Liver (tissue), 9 donors: ENCODE measurements around the gene ARID5A. TPM values are rescaled to one million over a fixed set of nuclear protein-coding genes. Genes with fewer than 3 reads are reported as not detected.

Experiments used
- DNase-seq: peaks from one replicate; pipeline ENCODE4 v3.0.0-alpha.2; 2017; ENCODE audit warnings: low spot score
- H3K27ac ChIP-seq, 2 donors: one replicate each; pipeline ENCODE4 v1.7.0; 2013; ENCODE audit warnings: inconsistent platforms in 2 of 2, low read length in 2 of 2, control low read depth in 1 of 2, low read depth in 1 of 2, mild to moderate bottlenecking in 1 of 2
- H3K27me3 ChIP-seq, 4 donors: one replicate each; pipeline versions ENCODE4 v1.6.1 to v1.7.0; 2013; ENCODE audit warnings: low read length in 3 of 4, inconsistent platforms in 1 of 4, mild to moderate bottlenecking in 1 of 4, moderate library complexity in 1 of 4; ENCODE audit not compliant: control insufficient read depth in 4 of 4, insufficient read depth in 4 of 4
- H3K36me3 ChIP-seq, 4 donors: one replicate each; pipeline versions ENCODE4 v1.6.1 to v1.7.0; 2013; ENCODE audit warnings: low read length in 3 of 4, mild to moderate bottlenecking in 3 of 4, low read depth in 1 of 4, moderate library complexity in 1 of 4; ENCODE audit not compliant: control insufficient read depth in 4 of 4, insufficient read depth in 3 of 4
- H3K4me1 ChIP-seq, 4 donors: one replicate each; pipeline versions ENCODE4 v1.6.1 to v1.7.0; 2013; ENCODE audit warnings: low read length in 3 of 4, mild to moderate bottlenecking in 3 of 4, moderate library complexity in 1 of 4; ENCODE audit not compliant: control insufficient read depth in 4 of 4, insufficient read depth in 4 of 4
- H3K4me3 ChIP-seq, 3 donors: one replicate each; pipeline versions ENCODE4 v1.6.1 to v1.7.0; 2013; ENCODE audit warnings: low read length in 3 of 3, control low read depth in 1 of 3, low read depth in 1 of 3, mild to moderate bottlenecking in 1 of 3
- H3K9ac ChIP-seq, 2 donors: one replicate each; pipeline ENCODE4 v1.7.0; 2013; ENCODE audit warnings: low read length in 2 of 2, mild to moderate bottlenecking in 2 of 2, moderate library complexity in 2 of 2, control low read depth in 1 of 2, low read depth in 1 of 2
- H3K9me3 ChIP-seq, 4 donors: one replicate each; pipeline versions ENCODE4 v1.6.1 to v1.7.0; 2013; ENCODE audit warnings: low read length in 3 of 4; ENCODE audit not compliant: control insufficient read depth in 4 of 4
- ATF3 ChIP-seq: IDR thresholded peaks from 2 replicates; pipeline ENCODE4 v1.6.1; 2016; ENCODE audit warnings: antibody characterized with exemption
- CTCF ChIP-seq: fragments of 150-350 bp; IDR thresholded peaks from 2 replicates; pipeline ENCODE4 v1.5.1; 2017; ENCODE audit warnings: improper control_type of control experiment, low read depth, low read length; ENCODE audit not compliant: missing input control
- EGR1 ChIP-seq, 2 donors: IDR thresholded peaks; 2 replicates each; pipeline ENCODE4 v1.6.1; 2016 to 2018; ENCODE audit warnings: antibody characterized with exemption in 2 of 2, low read depth in 2 of 2
- FOXA1 ChIP-seq: IDR thresholded peaks from 2 replicates; pipeline ENCODE4 v1.6.1; 2016; ENCODE audit warnings: antibody characterized with exemption
- FOXA2 ChIP-seq: IDR thresholded peaks from 2 replicates; pipeline ENCODE4 v1.6.1; 2016; ENCODE audit warnings: antibody characterized with exemption
- GABPA ChIP-seq, 2 donors: IDR thresholded peaks in 1 of 2; conservative IDR thresholded peaks in 1 of 2; 2 replicates each; pipeline ENCODE4 v1.6.1; 2016; ENCODE audit warnings: antibody characterized with exemption in 2 of 2, mild to moderate bottlenecking in 1 of 2, moderate library complexity in 1 of 2
- HNF4A ChIP-seq, 2 donors: conservative IDR thresholded peaks; 2 replicates each; pipeline ENCODE4 v1.6.1; 2016; ENCODE audit warnings: antibody characterized with exemption in 2 of 2, mild to moderate bottlenecking in 2 of 2
- HNF4G ChIP-seq: IDR thresholded peaks from 2 replicates; pipeline ENCODE4 v1.6.1; 2016; ENCODE audit warnings: antibody characterized with exemption
- JUND ChIP-seq, 2 donors: IDR thresholded peaks; 2 replicates each; pipeline ENCODE4 v1.6.1; 2016; ENCODE audit warnings: antibody characterized with exemption in 2 of 2
- MAX ChIP-seq: IDR thresholded peaks from 2 replicates; pipeline ENCODE4 v1.6.1; 2016; ENCODE audit warnings: antibody characterized with exemption
- NR2F2 ChIP-seq: IDR thresholded peaks from 2 replicates; pipeline ENCODE4 v1.6.1; 2016; ENCODE audit warnings: antibody characterized with exemption
- RAD21 ChIP-seq, 2 donors: IDR thresholded peaks; 2 replicates each; pipeline ENCODE4 v1.6.1; 2016; ENCODE audit warnings: antibody characterized with exemption in 2 of 2, mild to moderate bottlenecking in 2 of 2
- REST ChIP-seq: IDR thresholded peaks from 2 replicates; pipeline ENCODE4 v1.6.1; 2016; ENCODE audit warnings: antibody characterized with exemption, mild to moderate bottlenecking
- RXRA ChIP-seq, 2 donors: IDR thresholded peaks; 2 replicates each; pipeline ENCODE4 v1.6.1; 2017 to 2018; ENCODE audit warnings: antibody characterized with exemption in 2 of 2, mild to moderate bottlenecking in 1 of 2
- SP1 ChIP-seq: IDR thresholded peaks from 2 replicates; pipeline ENCODE4 v1.6.1; 2018; ENCODE audit warnings: antibody characterized with exemption, mild to moderate bottlenecking
- TAF1 ChIP-seq: conservative IDR thresholded peaks from 2 replicates; pipeline ENCODE4 v1.6.1; 2016; ENCODE audit warnings: antibody characterized with exemption, mild to moderate bottlenecking
- YY1 ChIP-seq: IDR thresholded peaks from 2 replicates; pipeline ENCODE4 v1.6.1; 2016; ENCODE audit warnings: antibody characterized with exemption, mild to moderate bottlenecking
- ZBTB33 ChIP-seq: IDR thresholded peaks from 2 replicates; pipeline ENCODE4 v1.6.1; 2016; ENCODE audit warnings: antibody characterized with exemption
- WGBS: extraction: QIAGEN DNeasy Blood & Tissue Kit; methylation state at CpG from one replicate; pipeline ENCODE4 v1.1.7; 2013; 5-methylcytosine and 5-hydroxymethylcytosine counted together
- polyA plus RNA-seq, 2 donors: library from polyadenylated mRNA; stranded (reverse) in 1 of 2; unstranded in 1 of 2; fragments of 200-250 nt in 1 of 2; fragments of >200 nt in 1 of 2; fragmentation: Nextera tagmentation in 1 of 2; extraction: Ambion mirVana in 1 of 2; gene quantifications; one replicate each; pipeline versions ENCODE4 v1.2.1 to v1.2.3, GENCODE V29; 2013 to 2015
- total RNA-seq, 2 donors: library from RNA; depleted of rRNA; stranded (reverse); fragments of >200 nt; gene quantifications; one replicate each; pipeline ENCODE4 v1.2.3, GENCODE V29; 2014
- donor health status: healthy.
- donor health status: healthy.
- donor health status: healthy.
- donor health status: healthy.
- donor health status: healthy.

The ARID5A gene
- total and polyA plus RNA-seq, 4 donors: 7.4 to 17.8 (median 11.0) TPM

- TF ChIP-seq REST (no peak), GABPA (IDR thresholded peaks at IDR 0.05 in 1 of 2, conservative IDR thresholded peaks at IDR 0.05 in 1 of 2) (no peak), MAX (no peak), FOXA1 (no peak), EGR1 (IDR thresholded peaks at IDR 0.05; ENCODE audit: low read depth in 2 of 2) (no peak)
Observed at GRCh38 chr2:96558485-96558884, 21.9 kb downstream of the ARID5A start (continued).

- no peak for TF ChIP-seq SP1
- TF ChIP-seq FOXA2: no peak
- TF ChIP-seq JUND (IDR thresholded peaks at IDR 0.05): no peak
- Histone ChIP-seq H3K4me1 (no peaks in the 10 kb centered on the region), H3K27ac (no peak overlapping the region), H3K9ac (no peak overlapping the region), H3K36me3 (no peaks in the 10 kb centered on the region), H3K9me3 (no peaks in the 10 kb centered on the region), H3K4me3 (no peak overlapping the region), H3K27me3 (no peaks in the 10 kb centered on the region)
- 75% methylated on average over 4 of the region's 4 CpGs for whole genome bisulfite sequencing
- DNase-seq: no peak
Observed at GRCh38 chr2:96564026-96564425, 27.5 kb downstream of the ARID5A start.

- Histone ChIP-seq H3K27ac (no peak overlapping the region), H3K9ac (no peak overlapping the region), H3K4me3 (no peak overlapping the region), H3K9me3 (no peaks in the 10 kb centered on the region), H3K36me3 (no peaks in the 10 kb centered on the region), H3K4me1 (no peaks in the 10 kb centered on the region), H3K27me3 (no peaks in the 10 kb centered on the region)
- WGBS: 87% methylated on average over 3 of the region's 3 CpGs
- no peak for TF ChIP-seq SP1
- no peak for TF ChIP-seq GABPA (IDR thresholded peaks at IDR 0.05 in 1 of 2, conservative IDR thresholded peaks at IDR 0.05 in 1 of 2)
- TF ChIP-seq HNF4A (conservative IDR thresholded peaks at IDR 0.05): no peak
- TF ChIP-seq NR2F2: no peak
- TF ChIP-seq EGR1 (IDR thresholded peaks at IDR 0.05; ENCODE audit: low read depth in 2 of 2): no peak
- TF ChIP-seq FOXA1: no peak
- TF ChIP-seq ZBTB33: no peak
- no peak for TF ChIP-seq CTCF
- TF ChIP-seq REST: no peak
- TF ChIP-seq MAX: no peak
- TF ChIP-seq ATF3: no peak
- TF ChIP-seq HNF4G: no peak
- no peak for TF ChIP-seq FOXA2
- no peak for TF ChIP-seq JUND (IDR thresholded peaks at IDR 0.05)
- TF ChIP-seq RXRA (IDR thresholded peaks at IDR 0.05): no peak
- no peak for TF ChIP-seq TAF1
- TF ChIP-seq YY1: no peak
- no peak for TF ChIP-seq RAD21 (IDR thresholded peaks at IDR 0.05)
- DNase-seq: no peak
Observed at GRCh38 chr2:96564563-96564962, 28.0 kb downstream of the ARID5A start.
